ENCODE data around the gene TSEN2.
"Not testable (repeated sequence)": the region's sequence is repeated elsewhere in the genome, so short reads cannot be mapped to it uniquely, and the experiment has no call there.

TSEN2 gene

GRCh38 chr3:12452361-12453330 is 31.6 kb upstream of the TSEN2 start:
- DNase-seq = no peak

GRCh38 chr3:12454076-12454815 is 30.0 kb upstream of the TSEN2 start:
- DNase-seq = no peak

- DNase-seq = no peak
These were observed 29.5 kb upstream of the TSEN2 start for GRCh38 chr3:12454816-12455121.

GRCh38 chr3:12455740-12456139 is 28.5 kb upstream of the TSEN2 start:
- no peak for DNase-seq

GRCh38 chr3:12456441-12456840 is 27.8 kb upstream of the TSEN2 start:
- DNase-seq = no peak

GRCh38 chr3:12457380-12457779 is 26.9 kb upstream of the TSEN2 start:
- DNase-seq = not testable (repeated sequence)

GRCh38 chr3:12458901-12459300 is 25.4 kb upstream of the TSEN2 start:
- no peak for DNase-seq

- no peak for DNase-seq
These were observed 24.2 kb upstream of the TSEN2 start for GRCh38 chr3:12460127-12460526.

GRCh38 chr3:12461097-12461649 is 23.1 kb upstream of the TSEN2 start:
- DNase-seq = no peak

- DNase-seq = no peak
These were observed 21.9 kb upstream of the TSEN2 start for GRCh38 chr3:12462159-12462947.

GRCh38 chr3:12463686-12464085 is 20.6 kb upstream of the TSEN2 start:
- DNase-seq = no peak

- no peak for DNase-seq
These were observed 20.1 kb upstream of the TSEN2 start for GRCh38 chr3:12464181-12464580.

- no peak for DNase-seq
These were observed 19.0 kb upstream of the TSEN2 start for GRCh38 chr3:12465151-12465835.

GRCh38 chr3:12465836-12466225 is 18.4 kb upstream of the TSEN2 start:
- DNase-seq = no peak

GRCh38 chr3:12467746-12468145 is 16.5 kb upstream of the TSEN2 start:
- no peak for DNase-seq

- no peak for DNase-seq
These were observed 16.0 kb upstream of the TSEN2 start for GRCh38 chr3:12468276-12468675.

- DNase-seq = no peak
These were observed 15.5 kb upstream of the TSEN2 start for GRCh38 chr3:12468757-12469156.

- DNase-seq = not testable (repeated sequence)
These were observed 15.1 kb upstream of the TSEN2 start for GRCh38 chr3:12469222-12469621.

GRCh38 chr3:12470111-12470510 is 14.2 kb upstream of the TSEN2 start:
- no peak for DNase-seq

- DNase-seq = no peak
These were observed 13.6 kb upstream of the TSEN2 start for GRCh38 chr3:12470680-12471079.

GRCh38 chr3:12471241-12471640 is 13.0 kb upstream of the TSEN2 start:
- DNase-seq = no peak

- DNase-seq = no peak
These were observed 12.2 kb upstream of the TSEN2 start for GRCh38 chr3:12472000-12472610.
